22Rv1 (cell line): Measurements from ENCODE around the gene PPBP.

Source experiments
- CTCF ChIP-seq: fragments of 450-650 bp; IDR thresholded peaks from 2 replicates; pipeline ENCODE4 v1.5.1; 2017; ENCODE audit warnings: mild to moderate bottlenecking
- ZFX ChIP-seq: fragments of 450-650 bp; IDR thresholded peaks from 2 replicates; pipeline ENCODE4 v1.6.1; 2017; ENCODE audit warnings: antibody characterized with exemption, borderline replicate concordance

- TF ChIP-seq CTCF (no peak), ZFX (no peak)
Measured at GRCh38 chr4:74013264-74013663, 25.3 kb upstream of the PPBP start.
